Activated CD4-positive, alpha-beta T cell treated with anti-CD3 and anti-CD28 coated beads for 36 hours (primary cell): Measurements from ENCODE around the gene RASSF8. TPM values are rescaled to one million over a fixed set of nuclear protein-coding genes. Genes with fewer than 3 reads are reported as not detected.
A peak's percentile ranks its signal among the peaks of the same experiment; 100 is the strongest.

Experiments
- ATAC-seq: fragments of 200-7000 bp; cut with Tn5 transposase; one replicate; pipeline ENCODE4 v1.10.0; 2021; ENCODE audit warnings: mild to moderate bottlenecking, moderate library complexity
- CTCF ChIA-PET: fragments of 350-600 bp; sonication (Branson Sonifier 250); formaldehyde crosslinking; loops from one replicate; lab custom pipeline; 2021; ENCODE audit warnings: antibody characterized with exemption; lab: Charles Lee
- POLR2A ChIA-PET: fragments of 350-600 bp; sonication (Branson Sonifier 250); formaldehyde crosslinking; loops from one replicate; lab custom pipeline; 2021; ENCODE audit warnings: antibody characterized with exemption, inconsistent platforms; lab: Charles Lee
- DNase-seq: peaks from one replicate; pipeline ENCODE4 v3.0.0-alpha.2; 2020
- H3K27ac Mint-ChIP-seq: one replicate; pipeline ENCODE4 v1.8.0; 2021; ENCODE audit warnings: mixed read lengths
- H3K27me3 Mint-ChIP-seq: one replicate; pipeline ENCODE4 v1.8.0; 2021; ENCODE audit warnings: mixed read lengths
- H3K36me3 Mint-ChIP-seq: one replicate; pipeline ENCODE4 v1.8.0; 2021; ENCODE audit warnings: low read depth, mixed read lengths
- H3K4me1 Mint-ChIP-seq: one replicate; pipeline ENCODE4 v1.8.0; 2021; ENCODE audit warnings: mixed read lengths
- H3K4me3 Mint-ChIP-seq: one replicate; pipeline ENCODE4 v1.8.0; 2021; ENCODE audit warnings: mild to moderate bottlenecking, moderate library complexity, mixed read lengths
- H3K9me3 Mint-ChIP-seq: one replicate; pipeline ENCODE4 v1.8.0; 2021; ENCODE audit warnings: low read depth, mixed read lengths
- intact Hi-C, 2 experiments: fragments of 100-400 bp; cut with DNase I in 1 of 2; cut with micrococcal nuclease in 1 of 2; formaldehyde crosslinking; loops; one replicate each; pipeline versions ENCODE4 v1.14.2 to v1.15.1; 2022 to 2024; cut with DNase I, micrococcal nuclease
- total RNA-seq, 2 experiments: library from RNA; stranded (reverse); gene quantifications; one replicate each; pipeline ENCODE4 v1.2.3, GENCODE V29; 2021

The RASSF8 gene
- total RNA-seq, 2 experiments from 2014 or later, result 1.2 to 1.3 TPM

- intact Hi-C loops, result loop anchor here (1.0 to 10.0 kb wide), 6 partner anchors 8 to 890 kb away; partner anchors contain the start of gene TM7SF3 (in 1 of the 2)
- Mint-ChIP-seq H3K4me1 (peaks cover 29% of the 10 kb centered on the region), H3K4me3 (peak overlapping the region; percentile 49), H3K36me3 (no peaks in the 10 kb centered on the region), H3K9me3 (no peaks in the 10 kb centered on the region), H3K27me3 (peaks cover 67% of the 10 kb centered on the region), H3K27ac (no peak overlapping the region)
- no peak for ATAC-seq
- CTCF ChIA-PET, result interaction anchor here (0.6 to 1.6 kb wide), 4 partner anchors 11 to 1044 kb away, joined by 3 to 8 read pairs (median 6); no protein-coding TSS in a partner anchor
- POLR2A ChIA-PET, result no interaction called here
- peak; percentile 49 for DNase-seq
These were observed 163.7 kb downstream of the RASSF8 start for GRCh38 chr12:26122061-26122680.

GRCh38 chr12:26122681-26123481 is 164.4 kb downstream of the RASSF8 start:
- no peak overlapping the region for H3K27ac Mint-ChIP-seq
- no peaks in the 10 kb centered on the region for H3K9me3 Mint-ChIP-seq
- H3K4me1 Mint-ChIP-seq, result peaks cover 29% of the 10 kb centered on the region
- DNase-seq, result peak; percentile 66
- CTCF ChIA-PET, result interaction anchor here (0.7 to 2.4 kb wide), 8 partner anchors 7 to 579 kb away, joined by 3 to 8 read pairs (median 4); no protein-coding TSS in a partner anchor
- H3K36me3 Mint-ChIP-seq, result no peaks in the 10 kb centered on the region
- peak overlapping the region; percentile 66 for H3K4me3 Mint-ChIP-seq
- POLR2A ChIA-PET, result no interaction called here
- ATAC-seq, result peak; percentile 35
- intact Hi-C loops, result loop anchor here (1.0 to 10.0 kb wide), 6 partner anchors 9 to 889 kb away; partner anchors contain the start of gene TM7SF3 (in 1 of the 2)
- peaks cover 70% of the 10 kb centered on the region for H3K27me3 Mint-ChIP-seq

GRCh38 chr12:26123482-26123980 is 165.0 kb downstream of the RASSF8 start:
- no peaks in the 10 kb centered on the region for H3K9me3 Mint-ChIP-seq
- peaks cover 73% of the 10 kb centered on the region for H3K27me3 Mint-ChIP-seq
- ATAC-seq (no peak), DNase-seq (no peak)
- no peaks in the 10 kb centered on the region for H3K36me3 Mint-ChIP-seq
- intact Hi-C loops, result loop anchor here (2.0 to 10.0 kb wide), 5 partner anchors 101 to 889 kb away; partner anchors contain the start of gene TM7SF3 (in 1 of the 2)
- peaks cover 29% of the 10 kb centered on the region for H3K4me1 Mint-ChIP-seq
- ChIA-PET CTCF (interaction anchor here (0.7 to 2.4 kb wide), 6 partner anchors 7 to 578 kb away, joined by 3 to 5 read pairs (median 3); no protein-coding TSS in a partner anchor), POLR2A (no interaction called here)
- no peak overlapping the region for H3K27ac Mint-ChIP-seq
- peak overlapping the region; percentile 66 for H3K4me3 Mint-ChIP-seq

GRCh38 chr12:26124446-26125399 is 166.2 kb downstream of the RASSF8 start, which contains the start of gene BHLHE41:
Gene BHLHE41, minus strand, starts transcription at chr12:26125037. Its CDS starts 258 bp downstream, at chr12:26124779.
- Mint-ChIP-seq H3K9me3 (no peaks in the 10 kb centered on the region), H3K27ac (peak within 1 kb of the TSS; percentile 42), H3K4me3 (peak within 1 kb of the TSS; percentile 77), H3K4me1 (peaks cover 29% of the 10 kb centered on the region), H3K27me3 (peaks cover 73% of the 10 kb centered on the region), H3K36me3 (no peaks in the 10 kb centered on the region)
- ChIA-PET CTCF (interaction anchor here (0.7 to 2.4 kb wide), 3 partner anchors 9 to 450 kb away, joined by 3 to 5 read pairs (median 3); no protein-coding TSS in a partner anchor), POLR2A (no interaction called here)
- ATAC-seq (no peak), DNase-seq (peak; percentile 44)
- intact Hi-C loops, result loop anchor here (1.0 to 10.0 kb wide), 5 partner anchors 71 to 888 kb away; partner anchors contain the start of genes SSPN (in 1 of the 2) and TM7SF3 (in 1 of the 2)

GRCh38 chr12:26125400-26126339 is 167.2 kb downstream of the RASSF8 start:
- intact Hi-C loops, result loop anchor here (1.0 to 10.0 kb wide), 4 partner anchors 11 to 759 kb away; partner anchors contain the start of gene SSPN (in 1 of the 2)
- Mint-ChIP-seq H3K27me3 (peaks cover 74% of the 10 kb centered on the region), H3K36me3 (no peaks in the 10 kb centered on the region), H3K27ac (peak overlapping the region; percentile 42), H3K9me3 (no peaks in the 10 kb centered on the region), H3K4me1 (peaks cover 29% of the 10 kb centered on the region), H3K4me3 (peak overlapping the region; percentile 77)
- ATAC-seq (peak; percentile 61), DNase-seq (peak; percentile 73)
- POLR2A ChIA-PET, result no interaction called here
- CTCF ChIA-PET, result interaction anchor here (0.7 to 2.4 kb wide), 2 partner anchors 10 to 162 kb away, joined by 3 to 5 read pairs; no protein-coding TSS in a partner anchor

GRCh38 chr12:26126340-26127284 is 168.1 kb downstream of the RASSF8 start:
- intact Hi-C loops, result loop anchor here (1.0 to 10.0 kb wide), 3 partner anchors 12 to 758 kb away; no protein-coding TSS in a partner anchor
- Mint-ChIP-seq H3K27ac (no peak overlapping the region), H3K9me3 (no peaks in the 10 kb centered on the region), H3K4me3 (peak overlapping the region; percentile 77), H3K36me3 (no peaks in the 10 kb centered on the region), H3K27me3 (peaks cover 72% of the 10 kb centered on the region), H3K4me1 (peaks cover 26% of the 10 kb centered on the region)
- peak; percentile 70 for DNase-seq
- ChIA-PET POLR2A (no interaction called here), CTCF (interaction anchor here (0.6 to 2.0 kb wide), 2 partner anchors 8 to 94 kb away, joined by 3 to 11 read pairs; no protein-coding TSS in a partner anchor)
- peak; percentile 55 for ATAC-seq

GRCh38 chr12:26127404-26127803 is 168.9 kb downstream of the RASSF8 start:
- DNase-seq (no peak), ATAC-seq (no peak)
- Mint-ChIP-seq H3K27ac (no peak overlapping the region), H3K9me3 (no peaks in the 10 kb centered on the region), H3K27me3 (peaks cover 70% of the 10 kb centered on the region), H3K4me3 (no peak overlapping the region), H3K4me1 (peaks cover 23% of the 10 kb centered on the region), H3K36me3 (no peaks in the 10 kb centered on the region)
- ChIA-PET CTCF (interaction anchor here (0.6 to 2.0 kb wide), 2 partner anchors 9 to 93 kb away, joined by 3 to 11 read pairs; no protein-coding TSS in a partner anchor), POLR2A (no interaction called here)
- intact Hi-C loops, result loop anchor here (10.0 kb wide), 2 partner anchors 97 to 757 kb away; no protein-coding TSS in a partner anchor

GRCh38 chr12:26128168-26128567 is 169.7 kb downstream of the RASSF8 start:
- Mint-ChIP-seq H3K4me3 (no peak overlapping the region), H3K27me3 (peaks cover 74% of the 10 kb centered on the region), H3K4me1 (peaks cover 19% of the 10 kb centered on the region), H3K36me3 (no peaks in the 10 kb centered on the region), H3K9me3 (no peaks in the 10 kb centered on the region), H3K27ac (no peak overlapping the region)
- ATAC-seq, result no peak
- POLR2A ChIA-PET, result no interaction called here
- intact Hi-C loops, result loop anchor here (10.0 kb wide), 2 partner anchors 97 to 757 kb away; no protein-coding TSS in a partner anchor
- CTCF ChIA-PET, result interaction anchor here (0.6 to 2.0 kb wide), 3 partner anchors 9 to 370 kb away, joined by 3 to 11 read pairs (median 3); no protein-coding TSS in a partner anchor
- no peak for DNase-seq
